ENCODE data around the gene SAFB2. TPM values are rescaled to one million over a fixed set of nuclear protein-coding genes. Genes with fewer than 3 reads are reported as not detected.

The SAFB2 gene
- total RNA-seq, 1 donor from 2014 or later = 53.3 TPM

DNA sequence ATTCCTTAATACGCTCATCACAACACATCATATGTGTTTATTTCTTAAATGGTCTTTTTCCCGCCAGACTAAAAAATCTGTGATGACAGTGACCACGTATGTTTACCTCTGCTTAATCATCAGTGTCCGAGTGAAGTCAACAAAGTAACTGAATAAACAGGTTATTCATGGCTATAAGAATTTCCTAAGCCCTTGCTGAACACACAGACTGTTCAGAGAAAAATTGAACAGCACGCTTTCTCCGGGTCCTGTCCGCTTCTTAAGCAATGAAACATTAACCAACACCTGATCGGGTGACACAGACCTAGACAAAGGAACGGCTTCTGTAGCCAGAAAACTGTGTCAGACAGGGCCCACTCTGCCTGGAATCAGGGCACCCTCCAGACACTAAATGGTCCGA is 14.3 kb downstream of the SAFB2 start:
- H3K4me3 ChIP-seq = no peak overlapping the region
- DNase-seq (ENCODE audit: low spot score) = no peak
- no peaks in the 10 kb centered on the region for H3K27me3 ChIP-seq
- H3K27ac ChIP-seq = no peak overlapping the region
- H3K9ac ChIP-seq = no peak overlapping the region
- Mint-ChIP-seq H3K4me3 (no peak overlapping the region), H3K36me3 (peaks cover 47% of the 10 kb centered on the region), H3K4me1 (no peaks in the 10 kb centered on the region), H3K9me3 (no peaks in the 10 kb centered on the region), H3K27ac (no peak overlapping the region), H3K27me3 (ENCODE audit: insufficient read depth, low read depth) (peaks cover 4% of the 10 kb centered on the region)
- H3K79me2 ChIP-seq (ENCODE audit: low read depth) = peaks cover 32% of the 10 kb centered on the region
- H4K20me1 ChIP-seq (ENCODE audit: low read depth) = peaks cover 28% of the 10 kb centered on the region
- no peak overlapping the region for H3K4me2 ChIP-seq
- no peaks in the 10 kb centered on the region for H3K9me3 ChIP-seq (ENCODE audit: low read depth)
- H3K36me3 ChIP-seq = peaks cover 7% of the 10 kb centered on the region
- no peak overlapping the region for H2AFZ ChIP-seq (replicated peaks)
- H3F3A ChIP-seq (ENCODE audit: low read depth) = peaks cover 4% of the 10 kb centered on the region
- TF ChIP-seq EZH2 (IDR thresholded peaks at IDR 0.05) = no peak
- TF ChIP-seq EZH2phosphoT487 (IDR thresholded peaks at IDR 0.05) = no peak
- TF ChIP-seq, protein P1, sequence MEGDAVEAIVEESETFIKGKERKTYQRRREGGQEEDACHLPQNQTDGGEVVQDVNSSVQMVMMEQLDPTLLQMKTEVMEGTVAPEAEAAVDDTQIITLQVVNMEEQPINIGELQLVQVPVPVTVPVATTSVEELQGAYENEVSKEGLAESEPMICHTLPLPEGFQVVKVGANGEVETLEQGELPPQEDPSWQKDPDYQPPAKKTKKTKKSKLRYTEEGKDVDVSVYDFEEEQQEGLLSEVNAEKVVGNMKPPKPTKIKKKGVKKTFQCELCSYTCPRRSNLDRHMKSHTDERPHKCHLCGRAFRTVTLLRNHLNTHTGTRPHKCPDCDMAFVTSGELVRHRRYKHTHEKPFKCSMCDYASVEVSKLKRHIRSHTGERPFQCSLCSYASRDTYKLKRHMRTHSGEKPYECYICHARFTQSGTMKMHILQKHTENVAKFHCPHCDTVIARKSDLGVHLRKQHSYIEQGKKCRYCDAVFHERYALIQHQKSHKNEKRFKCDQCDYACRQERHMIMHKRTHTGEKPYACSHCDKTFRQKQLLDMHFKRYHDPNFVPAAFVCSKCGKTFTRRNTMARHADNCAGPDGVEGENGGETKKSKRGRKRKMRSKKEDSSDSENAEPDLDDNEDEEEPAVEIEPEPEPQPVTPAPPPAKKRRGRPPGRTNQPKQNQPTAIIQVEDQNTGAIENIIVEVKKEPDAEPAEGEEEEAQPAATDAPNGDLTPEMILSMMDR (IDR thresholded peaks at IDR 0.05) = no peak
- no peaks in the 10 kb centered on the region for H3K4me1 ChIP-seq

DNA sequence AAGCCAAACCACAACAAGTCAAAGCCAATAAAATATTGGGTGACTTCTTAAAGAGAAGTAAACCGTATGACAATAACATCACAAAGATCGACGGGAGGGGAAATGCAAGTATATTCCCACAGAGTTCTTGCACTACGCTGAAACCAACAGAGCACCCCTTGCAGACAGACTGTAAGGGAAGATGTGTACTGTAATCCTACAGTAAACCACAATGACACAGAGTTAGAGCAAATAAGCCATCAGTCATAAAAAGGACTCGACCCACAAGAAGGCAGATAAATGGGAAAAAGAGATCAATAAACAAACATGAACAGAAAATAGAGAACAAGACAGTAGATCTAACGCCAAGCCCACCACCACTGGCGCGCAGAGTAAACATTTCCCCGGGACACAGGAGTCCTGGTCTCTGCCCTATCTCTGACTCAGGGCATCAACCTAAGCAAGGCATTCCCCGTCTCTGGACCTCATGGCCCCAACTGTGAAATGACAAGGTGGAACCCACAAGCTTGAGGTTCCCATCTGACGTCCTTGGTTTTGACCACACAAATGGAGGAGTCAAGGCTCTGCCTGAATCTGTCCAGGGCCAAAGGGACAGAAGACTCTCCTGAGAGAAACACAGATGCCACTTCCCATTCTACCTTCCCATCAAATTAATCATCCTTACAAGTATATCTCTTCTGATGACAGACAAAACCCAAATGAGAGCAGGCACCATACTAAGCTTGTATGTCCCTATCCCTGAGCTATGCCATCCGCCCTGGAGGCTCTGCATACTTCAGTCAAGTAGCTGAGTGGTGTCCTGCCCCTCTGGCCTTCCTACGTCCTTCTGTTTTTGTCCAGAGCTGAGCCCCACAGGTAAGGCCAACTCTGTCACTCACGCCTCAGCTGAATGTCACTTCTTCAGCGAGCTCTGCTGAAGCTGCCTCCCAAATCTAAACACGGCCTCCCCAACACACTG is 15.0 kb downstream of the SAFB2 start:
- no peaks in the 10 kb centered on the region for H3K9me3 ChIP-seq (ENCODE audit: low read depth)
- peaks cover 37% of the 10 kb centered on the region for H3K79me2 ChIP-seq (ENCODE audit: low read depth)
- H3K4me3 Mint-ChIP-seq = no peak overlapping the region
- no peak overlapping the region for H2AFZ ChIP-seq (replicated peaks)
- no peak overlapping the region for H3K27ac Mint-ChIP-seq
- H3K27me3 ChIP-seq = no peaks in the 10 kb centered on the region
- no peaks in the 10 kb centered on the region for H3K4me1 Mint-ChIP-seq
- H4K20me1 ChIP-seq (ENCODE audit: low read depth) = peaks cover 28% of the 10 kb centered on the region
- no peaks in the 10 kb centered on the region for H3K9me3 Mint-ChIP-seq
- H3K4me3 ChIP-seq = no peak overlapping the region
- peaks cover 43% of the 10 kb centered on the region for H3K36me3 Mint-ChIP-seq
- H3F3A ChIP-seq (ENCODE audit: low read depth) = peaks cover 4% of the 10 kb centered on the region
- DNase-seq (ENCODE audit: low spot score) = no peak
- no peak overlapping the region for H3K9ac ChIP-seq
- no peak for TF ChIP-seq EZH2 (IDR thresholded peaks at IDR 0.05)
- TF ChIP-seq, protein P1 (IDR thresholded peaks at IDR 0.05) = no peak
- no peak for TF ChIP-seq EZH2phosphoT487 (IDR thresholded peaks at IDR 0.05)
- H3K4me2 ChIP-seq = no peak overlapping the region
- H3K36me3 ChIP-seq = peaks cover 7% of the 10 kb centered on the region
- H3K27me3 Mint-ChIP-seq (ENCODE audit: insufficient read depth, low read depth) = peaks cover 4% of the 10 kb centered on the region
- no peaks in the 10 kb centered on the region for H3K4me1 ChIP-seq
- H3K27ac ChIP-seq = no peak overlapping the region

DNA sequence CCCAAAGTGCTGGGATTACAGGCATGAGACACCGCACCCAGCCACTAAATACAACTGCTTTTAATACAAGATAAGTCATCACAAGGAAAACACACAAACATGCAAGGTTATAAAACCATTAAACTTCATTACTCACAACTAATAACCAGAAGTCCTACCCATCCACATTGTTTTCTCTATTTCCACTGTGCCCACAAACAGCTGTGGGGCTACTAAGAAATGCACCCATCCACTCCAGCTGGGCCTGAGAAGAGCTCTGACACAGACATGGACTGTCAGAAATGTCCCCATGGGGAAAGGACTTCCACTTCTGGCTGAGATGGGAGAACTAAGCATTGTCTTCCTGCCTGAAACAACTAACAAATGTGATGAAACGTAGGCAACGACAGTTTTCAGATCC is 17.2 kb downstream of the SAFB2 start:
- Mint-ChIP-seq H3K4me3 (no peak overlapping the region), H3K27ac (no peak overlapping the region), H3K4me1 (no peaks in the 10 kb centered on the region), H3K9me3 (no peaks in the 10 kb centered on the region), H3K36me3 (peaks cover 44% of the 10 kb centered on the region), H3K27me3 (ENCODE audit: insufficient read depth, low read depth) (peaks cover 4% of the 10 kb centered on the region)
- Histone ChIP-seq H4K20me1 (ENCODE audit: low read depth) (peaks cover 29% of the 10 kb centered on the region), H3K4me2 (no peak overlapping the region), H3K27ac (no peak overlapping the region), H3K27me3 (no peaks in the 10 kb centered on the region), H3K4me1 (no peaks in the 10 kb centered on the region), H3K36me3 (peaks cover 4% of the 10 kb centered on the region), H3F3A (ENCODE audit: low read depth) (no peaks in the 10 kb centered on the region), H3K79me2 (ENCODE audit: low read depth) (peaks cover 40% of the 10 kb centered on the region), H3K4me3 (no peak overlapping the region), H2AFZ (replicated peaks) (no peak overlapping the region), H3K9me3 (ENCODE audit: low read depth) (no peaks in the 10 kb centered on the region), H3K9ac (no peak overlapping the region)
- no peak for DNase-seq (ENCODE audit: low spot score)
- TF ChIP-seq EZH2phosphoT487 (IDR thresholded peaks at IDR 0.05) (no peak), EZH2 (IDR thresholded peaks at IDR 0.05) (no peak)
- TF ChIP-seq, protein P1 (IDR thresholded peaks at IDR 0.05) = no peak
